ENCODE results near the gene NET1.

DNA sequence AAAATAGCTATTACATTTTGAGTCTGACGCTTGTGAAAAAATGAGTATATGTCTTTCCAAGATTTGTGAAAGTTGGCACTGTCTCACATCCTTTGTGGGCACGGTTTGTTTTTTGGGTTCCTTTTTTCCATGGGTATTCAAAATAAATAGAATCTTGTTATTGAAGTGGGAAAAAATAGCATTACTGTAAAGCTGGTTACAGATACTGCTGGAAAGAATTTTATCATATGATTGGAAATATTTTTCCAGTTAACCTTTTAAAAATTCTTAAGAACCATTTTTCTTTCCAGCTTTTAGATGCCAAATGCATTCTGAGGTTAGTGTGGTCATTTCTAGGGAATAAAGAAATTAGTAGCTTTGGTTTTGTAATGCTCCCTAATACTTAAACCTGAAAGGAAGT, 11.4 kb downstream of the NET1 start:
- no peak for TF ChIP-seq MEF2A (IDR thresholded peaks at IDR 0.05; ENCODE audit: borderline replicate concordance, low read depth)
- no peak for TF ChIP-seq POLR2AphosphoS5 (IDR thresholded peaks at IDR 0.05; ENCODE audit: low read depth, low read length)
- TF ChIP-seq IRF3 (IDR thresholded peaks at IDR 0.05; ENCODE audit: low read depth, low read length): no peak
- no peak for TF ChIP-seq CTCF (IDR thresholded peaks at IDR 0.05)
- no peak for TF ChIP-seq NFIC (IDR thresholded peaks at IDR 0.05; ENCODE audit: borderline replicate concordance)
- no peak for TF ChIP-seq ZBTB33 (IDR thresholded peaks at IDR 0.05; ENCODE audit: borderline replicate concordance, low read depth)
- no peak for TF ChIP-seq JUND (IDR thresholded peaks at IDR 0.05)
- TF ChIP-seq TEAD4 (IDR thresholded peaks at IDR 0.05; ENCODE audit: borderline replicate concordance, insufficient read depth): no peak
- TF ChIP-seq REST (IDR thresholded peaks at IDR 0.05; ENCODE audit: low read depth, low read length): no peak
- no peak for TF ChIP-seq EP300 (IDR thresholded peaks at IDR 0.05; ENCODE audit: borderline replicate concordance in 1 of 2, low read depth in 1 of 2, low read length in 1 of 2)
- TF ChIP-seq USF1 (IDR thresholded peaks at IDR 0.05; ENCODE audit: borderline replicate concordance, low read depth): no peak
- TF ChIP-seq RFX5 (IDR thresholded peaks at IDR 0.05; ENCODE audit: low read length): no peak
